Measurements from ENCODE around the gene ADAM8.

The ADAM8 gene

DNA sequence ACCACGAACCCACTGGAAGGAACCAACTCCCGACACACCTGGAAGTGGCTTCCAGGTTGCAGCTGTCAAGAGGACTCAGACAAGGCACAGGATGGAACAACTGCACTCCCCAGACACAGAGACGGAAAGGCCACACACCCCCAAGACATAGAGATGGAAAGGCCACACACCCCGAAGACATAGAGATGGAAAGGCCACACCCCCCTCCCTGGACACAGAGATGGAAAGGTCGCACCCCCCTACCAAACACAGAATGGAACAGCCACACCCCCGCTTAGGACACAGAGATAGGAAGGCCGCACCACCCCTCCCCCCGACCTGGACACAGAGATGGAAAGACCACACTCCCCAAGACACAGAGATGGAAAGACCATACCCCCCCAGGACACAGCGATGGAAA lies 39.6 kb upstream of the ADAM8 start:
- Histone ChIP-seq H3K27me3 (ENCODE audit: insufficient read depth, poor library complexity, severe bottlenecking) (peaks cover 2% of the 10 kb centered on the region), H3K4me3 (replicated peaks; ENCODE audit: insufficient read depth, low read length) (no peak overlapping the region), H3K27ac (replicated peaks) (no peak overlapping the region)
- no peak for DNase-seq (ENCODE audit: low read depth in 1 of 2, low spot score in 1 of 2)
- TF ChIP-seq, protein P1, sequence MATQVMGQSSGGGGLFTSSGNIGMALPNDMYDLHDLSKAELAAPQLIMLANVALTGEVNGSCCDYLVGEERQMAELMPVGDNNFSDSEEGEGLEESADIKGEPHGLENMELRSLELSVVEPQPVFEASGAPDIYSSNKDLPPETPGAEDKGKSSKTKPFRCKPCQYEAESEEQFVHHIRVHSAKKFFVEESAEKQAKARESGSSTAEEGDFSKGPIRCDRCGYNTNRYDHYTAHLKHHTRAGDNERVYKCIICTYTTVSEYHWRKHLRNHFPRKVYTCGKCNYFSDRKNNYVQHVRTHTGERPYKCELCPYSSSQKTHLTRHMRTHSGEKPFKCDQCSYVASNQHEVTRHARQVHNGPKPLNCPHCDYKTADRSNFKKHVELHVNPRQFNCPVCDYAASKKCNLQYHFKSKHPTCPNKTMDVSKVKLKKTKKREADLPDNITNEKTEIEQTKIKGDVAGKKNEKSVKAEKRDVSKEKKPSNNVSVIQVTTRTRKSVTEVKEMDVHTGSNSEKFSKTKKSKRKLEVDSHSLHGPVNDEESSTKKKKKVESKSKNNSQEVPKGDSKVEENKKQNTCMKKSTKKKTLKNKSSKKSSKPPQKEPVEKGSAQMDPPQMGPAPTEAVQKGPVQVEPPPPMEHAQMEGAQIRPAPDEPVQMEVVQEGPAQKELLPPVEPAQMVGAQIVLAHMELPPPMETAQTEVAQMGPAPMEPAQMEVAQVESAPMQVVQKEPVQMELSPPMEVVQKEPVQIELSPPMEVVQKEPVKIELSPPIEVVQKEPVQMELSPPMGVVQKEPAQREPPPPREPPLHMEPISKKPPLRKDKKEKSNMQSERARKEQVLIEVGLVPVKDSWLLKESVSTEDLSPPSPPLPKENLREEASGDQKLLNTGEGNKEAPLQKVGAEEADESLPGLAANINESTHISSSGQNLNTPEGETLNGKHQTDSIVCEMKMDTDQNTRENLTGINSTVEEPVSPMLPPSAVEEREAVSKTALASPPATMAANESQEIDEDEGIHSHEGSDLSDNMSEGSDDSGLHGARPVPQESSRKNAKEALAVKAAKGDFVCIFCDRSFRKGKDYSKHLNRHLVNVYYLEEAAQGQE (IDR thresholded peaks at IDR 0.05; ENCODE audit: insufficient replicate concordance, low read depth), result no peak
- TF ChIP-seq SPI1 (IDR thresholded peaks at IDR 0.05; ENCODE audit: borderline replicate concordance, low read depth), result no peak

DNA sequence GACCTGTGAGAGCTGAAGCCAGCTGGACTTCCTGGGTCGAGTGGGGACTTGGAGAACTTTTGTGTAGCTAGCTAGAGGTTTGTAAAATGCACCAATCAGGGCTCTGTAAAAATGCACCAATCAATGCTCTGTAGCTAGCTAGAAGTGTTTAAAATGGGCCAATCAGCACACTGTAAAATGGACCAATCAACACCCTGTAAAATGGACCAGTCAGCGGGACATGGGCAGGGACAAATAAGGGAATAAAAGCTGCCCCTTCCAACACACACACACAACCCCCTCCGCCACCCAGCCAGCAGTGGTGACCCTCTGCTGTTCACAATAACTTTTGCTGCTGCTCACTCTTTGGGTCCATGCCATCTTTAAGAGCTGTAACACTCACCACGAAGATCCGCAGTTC lies 39.2 kb upstream of the ADAM8 start:
- TF ChIP-seq SPI1 (IDR thresholded peaks at IDR 0.05; ENCODE audit: borderline replicate concordance, low read depth) (no peak), POLR2AphosphoS5 (IDR thresholded peaks at IDR 0.05; ENCODE audit: low read depth) (no peak), GABPA (IDR thresholded peaks at IDR 0.05; ENCODE audit: low read depth) (no peak)
- TF ChIP-seq, protein P1 (IDR thresholded peaks at IDR 0.05; ENCODE audit: insufficient replicate concordance, low read depth), result no peak
- TF ChIP-seq, protein P2, sequence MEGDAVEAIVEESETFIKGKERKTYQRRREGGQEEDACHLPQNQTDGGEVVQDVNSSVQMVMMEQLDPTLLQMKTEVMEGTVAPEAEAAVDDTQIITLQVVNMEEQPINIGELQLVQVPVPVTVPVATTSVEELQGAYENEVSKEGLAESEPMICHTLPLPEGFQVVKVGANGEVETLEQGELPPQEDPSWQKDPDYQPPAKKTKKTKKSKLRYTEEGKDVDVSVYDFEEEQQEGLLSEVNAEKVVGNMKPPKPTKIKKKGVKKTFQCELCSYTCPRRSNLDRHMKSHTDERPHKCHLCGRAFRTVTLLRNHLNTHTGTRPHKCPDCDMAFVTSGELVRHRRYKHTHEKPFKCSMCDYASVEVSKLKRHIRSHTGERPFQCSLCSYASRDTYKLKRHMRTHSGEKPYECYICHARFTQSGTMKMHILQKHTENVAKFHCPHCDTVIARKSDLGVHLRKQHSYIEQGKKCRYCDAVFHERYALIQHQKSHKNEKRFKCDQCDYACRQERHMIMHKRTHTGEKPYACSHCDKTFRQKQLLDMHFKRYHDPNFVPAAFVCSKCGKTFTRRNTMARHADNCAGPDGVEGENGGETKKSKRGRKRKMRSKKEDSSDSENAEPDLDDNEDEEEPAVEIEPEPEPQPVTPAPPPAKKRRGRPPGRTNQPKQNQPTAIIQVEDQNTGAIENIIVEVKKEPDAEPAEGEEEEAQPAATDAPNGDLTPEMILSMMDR (IDR thresholded peaks at IDR 0.05; ENCODE audit: insufficient read depth, low read length), result no peak
- H3K4me3 ChIP-seq (replicated peaks; ENCODE audit: insufficient read depth, low read length), result no peak overlapping the region
- H3K27me3 ChIP-seq (ENCODE audit: insufficient read depth, poor library complexity, severe bottlenecking), result peaks cover 2% of the 10 kb centered on the region
- no peak for DNase-seq (ENCODE audit: low read depth in 1 of 2, low spot score in 1 of 2)
- no peak overlapping the region for H3K27ac ChIP-seq (replicated peaks)

DNA sequence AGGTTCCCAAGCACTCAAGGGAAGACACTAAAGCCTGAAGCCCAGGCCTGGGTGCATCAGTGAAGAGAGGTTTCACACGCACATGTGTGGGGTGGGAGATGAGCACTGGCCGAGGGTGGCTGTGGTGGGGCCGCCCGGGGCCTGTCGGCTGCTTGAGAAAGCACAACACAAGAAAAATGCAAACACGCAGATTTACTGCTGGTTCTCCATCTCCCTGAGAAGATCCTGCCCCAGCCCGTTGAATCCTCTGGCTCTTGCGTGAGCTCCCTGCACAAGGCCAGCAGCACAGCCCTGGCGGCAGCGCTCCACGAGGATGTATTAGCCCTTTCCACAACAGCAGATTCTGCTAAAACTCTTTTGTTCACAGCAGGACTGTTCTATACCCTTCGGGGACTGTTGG lies 38.2 kb upstream of the ADAM8 start:
- peaks cover under 1% of the 10 kb centered on the region for H3K27me3 ChIP-seq (ENCODE audit: insufficient read depth, poor library complexity, severe bottlenecking)
- TF ChIP-seq POLR2AphosphoS5 (IDR thresholded peaks at IDR 0.05; ENCODE audit: low read depth) (no peak), GABPA (IDR thresholded peaks at IDR 0.05; ENCODE audit: low read depth) (no peak), SPI1 (IDR thresholded peaks at IDR 0.05; ENCODE audit: borderline replicate concordance, low read depth) (no peak)
- TF ChIP-seq, protein P1 (IDR thresholded peaks at IDR 0.05; ENCODE audit: insufficient replicate concordance, low read depth), result no peak
- TF ChIP-seq, protein P2 (IDR thresholded peaks at IDR 0.05; ENCODE audit: insufficient read depth, low read length), result no peak
- no peak for DNase-seq (ENCODE audit: low read depth in 1 of 2, low spot score in 1 of 2)

DNA sequence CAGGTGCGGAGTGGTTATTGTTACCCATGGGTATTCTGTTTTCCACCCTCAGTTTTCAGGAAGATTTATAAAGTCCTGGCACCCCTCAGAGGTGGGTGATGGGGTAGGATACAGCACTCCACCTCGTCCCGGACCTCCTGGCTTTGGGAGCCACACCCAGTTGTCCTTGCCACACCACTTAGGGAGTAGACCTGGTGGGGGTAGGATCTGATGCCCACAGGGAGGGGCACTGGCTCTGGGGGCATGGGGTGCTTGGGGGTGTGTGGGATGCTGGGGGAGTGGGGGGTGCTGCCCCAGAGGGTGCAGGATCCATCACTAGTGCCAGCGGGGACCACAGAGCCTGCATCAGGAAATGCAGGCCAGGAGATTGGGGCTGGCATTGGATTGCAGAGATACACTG lies 36.5 kb upstream of the ADAM8 start:
- TF ChIP-seq, protein P1 (IDR thresholded peaks at IDR 0.05; ENCODE audit: insufficient replicate concordance, low read depth), result no peak
- no peak for TF ChIP-seq GABPA (IDR thresholded peaks at IDR 0.05; ENCODE audit: low read depth)
- Histone ChIP-seq H3K27ac (replicated peaks) (no peak overlapping the region), H3K4me3 (replicated peaks; ENCODE audit: insufficient read depth, low read length) (no peak overlapping the region), H3K27me3 (ENCODE audit: insufficient read depth, poor library complexity, severe bottlenecking) (no peaks in the 10 kb centered on the region)
- DNase-seq (ENCODE audit: low read depth in 1 of 2, low spot score in 1 of 2), result no peak

More for the DNA sequence above, 38.2 kb upstream of the ADAM8 start:
- H3K4me3 ChIP-seq (replicated peaks; ENCODE audit: insufficient read depth, low read length), result no peak overlapping the region
- H3K27ac ChIP-seq (replicated peaks), result no peak overlapping the region

Measured in HL-60 (cell line).